ENCODE measurements around the gene SLC2A10.

SLC2A10 gene

DNA sequence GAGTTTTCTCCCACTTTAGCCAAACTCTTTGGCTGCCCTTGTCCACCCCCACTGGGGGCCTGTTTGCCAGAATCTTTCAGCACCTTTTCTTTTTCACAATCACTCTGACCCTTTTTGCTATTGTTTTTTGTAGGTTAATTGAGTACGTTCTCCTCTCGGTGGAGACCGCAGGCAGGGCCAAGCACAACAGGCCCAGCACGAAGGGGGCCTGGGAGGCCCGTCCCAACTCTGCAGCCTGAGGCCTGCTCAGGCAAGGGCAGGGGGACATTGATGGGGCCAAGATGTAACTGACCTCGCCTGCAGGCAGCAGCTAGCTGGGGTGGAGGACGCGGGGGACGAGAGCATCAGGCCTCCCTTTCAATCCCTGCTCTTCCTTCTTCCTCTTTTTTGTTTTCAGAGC lies 47.7 kb downstream of the SLC2A10 start:
- H3K4me3 ChIP-seq (ENCODE audit: low read depth, low read length), result no peak overlapping the region
- ChIA-PET CTCF (interaction anchor here (0.6 to 9.6 kb wide), 12 partner anchors 8 to 867 kb away, joined by 3 to 115 read pairs (median 4); no protein-coding TSS in a partner anchor), POLR2A (no interaction called here)
- DNase-seq (ENCODE audit: low read depth, low spot score), result no peak
- no peak for TF ChIP-seq CTCF (IDR thresholded peaks at IDR 0.05; ENCODE audit: insufficient read depth, low read length, missing control alignments)

- CTCF ChIA-PET, result interaction anchor here (0.6 to 9.6 kb wide), 36 partner anchors 7 to 866 kb away, joined by 3 to 115 read pairs (median 4); partner anchors contain the start of gene EYA2
- peak; percentile 93 for TF ChIP-seq CTCF (IDR thresholded peaks at IDR 0.05; ENCODE audit: insufficient read depth, low read length, missing control alignments)
- H3K4me3 ChIP-seq (ENCODE audit: low read depth, low read length), result no peak overlapping the region
- POLR2A ChIA-PET, result no interaction called here
- DNase-seq (ENCODE audit: low read depth, low spot score), result no peak
These were observed 48.6 kb downstream of the SLC2A10 start for GRCh38 chr20:46757754-46758678.

DNA sequence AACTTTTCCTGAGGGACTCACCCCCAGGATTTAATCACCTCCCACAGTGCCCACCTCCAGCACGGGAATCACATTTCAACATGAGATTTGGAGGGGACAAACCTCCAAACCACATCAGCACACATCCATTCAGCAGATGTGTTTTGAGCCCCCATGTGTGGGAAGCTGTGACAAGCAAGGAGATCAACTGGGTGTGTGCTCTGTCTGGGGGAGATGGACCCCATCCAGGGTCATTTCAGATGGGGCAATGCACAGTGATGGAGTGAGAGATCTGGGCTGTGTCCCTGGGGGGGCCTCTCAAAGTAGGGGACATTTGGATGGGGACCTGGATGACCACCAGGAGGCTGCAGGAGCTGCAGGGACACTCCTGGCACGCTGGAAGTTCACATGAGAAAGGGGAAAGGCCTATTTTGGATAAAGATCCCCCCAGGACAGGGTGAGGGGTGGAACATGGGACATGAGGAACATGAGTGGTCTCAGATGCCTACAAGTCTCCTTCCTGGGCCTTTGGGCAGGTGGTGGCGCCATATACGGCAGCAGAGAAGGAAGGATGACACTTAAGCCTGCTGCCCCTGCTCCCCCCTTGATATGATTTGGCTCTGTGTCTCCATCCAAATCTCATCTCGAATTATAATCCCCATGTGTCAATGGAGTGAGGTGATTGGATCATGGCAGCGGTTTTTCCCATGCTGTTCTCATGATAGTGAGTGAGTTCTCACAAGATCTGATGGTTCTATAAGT lies 49.6 kb downstream of the SLC2A10 start:
- no peak for TF ChIP-seq CTCF (IDR thresholded peaks at IDR 0.05; ENCODE audit: insufficient read depth, low read length, missing control alignments)
- CTCF ChIA-PET, result interaction anchor here (0.7 to 9.6 kb wide), 23 partner anchors 6 to 626 kb away, joined by 3 to 115 read pairs (median 4); no protein-coding TSS in a partner anchor
- POLR2A ChIA-PET, result no interaction called here
- H3K4me3 ChIP-seq (ENCODE audit: low read depth, low read length), result no peak overlapping the region
- DNase-seq (ENCODE audit: low read depth, low spot score), result no peak

DNA sequence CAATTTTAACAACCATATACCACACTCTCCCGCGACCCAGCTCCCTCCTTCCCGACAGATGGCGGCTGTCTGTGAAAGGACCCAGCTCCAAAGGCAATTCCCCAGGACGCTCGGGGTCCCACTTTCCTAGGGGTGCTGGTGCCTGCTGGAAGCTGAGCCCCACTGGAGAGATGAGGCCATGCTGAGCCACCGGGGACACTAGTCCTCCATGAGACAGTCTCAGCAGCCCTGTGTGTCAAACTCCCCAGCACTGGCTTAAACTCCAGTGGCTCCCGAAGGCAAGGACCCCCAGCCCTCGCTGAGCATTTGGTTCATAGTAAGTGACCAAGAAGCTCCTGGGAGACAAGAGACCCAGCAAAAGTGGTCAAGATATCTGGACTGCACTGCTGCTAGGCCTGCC lies 52.1 kb downstream of the SLC2A10 start:
- TF ChIP-seq CTCF (IDR thresholded peaks at IDR 0.05; ENCODE audit: insufficient read depth, low read length, missing control alignments), result no peak
- ChIA-PET POLR2A (no interaction called here), CTCF (interaction anchor here (1.7 to 10.2 kb wide), 2 partner anchors 6 to 16 kb away, joined by 5 to 115 read pairs; no protein-coding TSS in a partner anchor)
- DNase-seq (ENCODE audit: low read depth, low spot score), result no peak
- no peak overlapping the region for H3K4me3 ChIP-seq (ENCODE audit: low read depth, low read length)

DNA sequence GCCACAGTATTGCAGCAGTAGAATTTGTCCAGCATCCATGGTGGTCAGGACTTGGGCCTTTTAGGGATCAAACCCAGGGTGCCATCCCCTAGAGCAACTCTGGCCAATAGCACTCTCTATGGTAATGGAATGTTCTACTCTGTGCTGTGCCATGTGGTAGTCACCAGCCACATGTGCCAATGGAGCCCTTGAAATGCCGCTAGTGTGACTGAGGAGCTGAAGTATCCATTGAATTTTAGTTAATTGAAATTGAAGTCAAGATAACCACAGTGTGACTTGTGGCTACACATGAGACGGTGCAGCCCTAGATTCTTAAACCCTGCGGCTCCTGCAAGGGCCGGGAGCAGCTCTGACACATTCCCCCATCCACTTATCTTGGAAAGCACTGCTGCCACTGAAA lies 54.6 kb downstream of the SLC2A10 start:
- CTCF ChIA-PET, result interaction anchor here (0.6 to 10.2 kb wide), 5 partner anchors 9 to 386 kb away, joined by 3 to 115 read pairs (median 3); no protein-coding TSS in a partner anchor
- DNase-seq (ENCODE audit: low read depth, low spot score), result no peak
- no peak overlapping the region for H3K4me3 ChIP-seq (ENCODE audit: low read depth, low read length)
- TF ChIP-seq CTCF (IDR thresholded peaks at IDR 0.05; ENCODE audit: insufficient read depth, low read length, missing control alignments), result no peak
- POLR2A ChIA-PET, result no interaction called here

Data from AG04449 (cell line).